ENCODE data around the gene ZNF284.
A peak's percentile ranks its signal among the peaks of the same experiment; 100 is the strongest.

Gene ZNF284

GRCh38 chr19:44061038-44061437, 10.9 kb upstream of the ZNF284 start:
- no peak for TF ChIP-seq CTCF (IDR thresholded peaks at IDR 0.05; ENCODE audit: low read depth, low read length)
- DNase-seq, result no peak
- H3K4me3 ChIP-seq (ENCODE audit: low read depth, low read length), result no peak overlapping the region
- no peaks in the 10 kb centered on the region for H3K27me3 ChIP-seq (ENCODE audit: insufficient read depth, low read depth, severe bottlenecking)
- H3K27ac ChIP-seq, result no peak overlapping the region
- peaks cover 58% of the 10 kb centered on the region for H3K36me3 ChIP-seq
- H3K9me3 ChIP-seq (ENCODE audit: severe bottlenecking), result peaks cover 1% of the 10 kb centered on the region

- peaks cover 51% of the 10 kb centered on the region for H3K36me3 ChIP-seq
- H3K27ac ChIP-seq, result no peak overlapping the region
- H3K9me3 ChIP-seq (ENCODE audit: severe bottlenecking), result peaks cover 3% of the 10 kb centered on the region
- H3K4me3 ChIP-seq (ENCODE audit: low read depth, low read length), result no peak overlapping the region
- DNase-seq, result no peak
- H3K27me3 ChIP-seq (ENCODE audit: insufficient read depth, low read depth, severe bottlenecking), result no peaks in the 10 kb centered on the region
- TF ChIP-seq CTCF (IDR thresholded peaks at IDR 0.05; ENCODE audit: low read depth, low read length), result no peak
Observed at GRCh38 chr19:44066305-44066704, 5.7 kb upstream of the ZNF284 start.

GRCh38 chr19:44069415-44069814, 2.5 kb upstream of the ZNF284 start:
- no peak for DNase-seq
- Histone ChIP-seq H3K27ac (no peak overlapping the region), H3K36me3 (peaks cover 29% of the 10 kb centered on the region), H3K27me3 (ENCODE audit: insufficient read depth, low read depth, severe bottlenecking) (no peaks in the 10 kb centered on the region), H3K4me3 (ENCODE audit: low read depth, low read length) (no peak overlapping the region), H3K9me3 (ENCODE audit: severe bottlenecking) (peaks cover 3% of the 10 kb centered on the region)
- TF ChIP-seq CTCF (IDR thresholded peaks at IDR 0.05; ENCODE audit: low read depth, low read length), result no peak

- TF ChIP-seq CTCF (IDR thresholded peaks at IDR 0.05; ENCODE audit: low read depth, low read length), result no peak
- Histone ChIP-seq H3K36me3 (peaks cover 3% of the 10 kb centered on the region), H3K4me3 (ENCODE audit: low read depth, low read length) (peak overlapping the region; percentile 92), H3K27ac (no peak overlapping the region), H3K9me3 (ENCODE audit: severe bottlenecking) (no peaks in the 10 kb centered on the region), H3K27me3 (ENCODE audit: insufficient read depth, low read depth, severe bottlenecking) (no peaks in the 10 kb centered on the region)
- peak; percentile 17 for DNase-seq
Observed at GRCh38 chr19:44072543-44073401, 813 bp downstream of the ZNF284 start.

GRCh38 chr19:44076325-44076724, 4.4 kb downstream of the ZNF284 start:
- no peaks in the 10 kb centered on the region for H3K27me3 ChIP-seq (ENCODE audit: insufficient read depth, low read depth, severe bottlenecking)
- no peak overlapping the region for H3K27ac ChIP-seq
- no peak for TF ChIP-seq CTCF (IDR thresholded peaks at IDR 0.05; ENCODE audit: low read depth, low read length)
- H3K4me3 ChIP-seq (ENCODE audit: low read depth, low read length), result no peak overlapping the region
- no peaks in the 10 kb centered on the region for H3K9me3 ChIP-seq (ENCODE audit: severe bottlenecking)
- no peak for DNase-seq
- H3K36me3 ChIP-seq, result peaks cover 8% of the 10 kb centered on the region

- TF ChIP-seq CTCF (IDR thresholded peaks at IDR 0.05; ENCODE audit: low read depth, low read length), result no peak
- Histone ChIP-seq H3K9me3 (ENCODE audit: severe bottlenecking) (no peaks in the 10 kb centered on the region), H3K4me3 (ENCODE audit: low read depth, low read length) (no peak overlapping the region), H3K36me3 (peaks cover 3% of the 10 kb centered on the region), H3K27me3 (ENCODE audit: insufficient read depth, low read depth, severe bottlenecking) (no peaks in the 10 kb centered on the region), H3K27ac (no peak overlapping the region)
- no peak for DNase-seq
Observed at GRCh38 chr19:44092108-44092507, 20.1 kb downstream of the ZNF284 start.

Measured in WERI-Rb-1 (cell line).